Immature natural killer cell (primary cell): ENCODE data around the gene SYNJ2. TPM values are rescaled to one million over a fixed set of nuclear protein-coding genes. Genes with fewer than 3 reads are reported as not detected.

Experiments
- DNase-seq, 3 donors: peaks; one replicate each; pipeline ENCODE4 v3.0.0; 2022; ENCODE audit warnings: mixed read lengths in 1 of 3
- H3K27ac Mint-ChIP-seq, 6 donors: one replicate each; pipeline ENCODE4 v1.8.0; 2020; ENCODE audit warnings: mixed read lengths in 6 of 6, mild to moderate bottlenecking in 5 of 6, inconsistent platforms in 4 of 6, moderate library complexity in 3 of 6
- H3K27me3 Mint-ChIP-seq, 3 donors: one replicate each; pipeline ENCODE4 v1.8.0; 2020 to 2021; ENCODE audit warnings: low read depth in 3 of 3, mild to moderate bottlenecking in 3 of 3, mixed read lengths in 3 of 3, moderate library complexity in 3 of 3, inconsistent platforms in 1 of 3
- H3K36me3 Mint-ChIP-seq, 3 donors: one replicate each; pipeline ENCODE4 v1.8.0; 2020; ENCODE audit warnings: mixed read lengths in 3 of 3, inconsistent platforms in 2 of 3, mild to moderate bottlenecking in 2 of 3
- H3K4me1 Mint-ChIP-seq, 2 donors: one replicate each; pipeline ENCODE4 v1.8.0; 2020; ENCODE audit warnings: inconsistent platforms in 2 of 2, mild to moderate bottlenecking in 2 of 2, mixed read lengths in 2 of 2, moderate library complexity in 1 of 2
- H3K4me3 Mint-ChIP-seq, 5 donors: one replicate each; pipeline ENCODE4 v1.8.0; 2020; ENCODE audit warnings: mild to moderate bottlenecking in 5 of 5, mixed read lengths in 5 of 5, inconsistent platforms in 3 of 5, moderate library complexity in 3 of 5
- H3K9me3 Mint-ChIP-seq, 6 donors: one replicate each; pipeline ENCODE4 v1.8.0; 2020; ENCODE audit warnings: mild to moderate bottlenecking in 6 of 6, mixed read lengths in 6 of 6, inconsistent platforms in 4 of 6, moderate library complexity in 3 of 6
- polyA plus RNA-seq, 3 donors: library from polyadenylated mRNA; unstranded; fragments of 300-500 nt; fragmentation: Illumina TruSeq; gene quantifications; one replicate each; pipeline ENCODE4 v1.2.3, GENCODE V29; 2021

Gene SYNJ2
- polyA plus RNA-seq, 3 donors from 2014 or later = 8.7 to 22.0 (median 12.5) TPM

- peaks cover 0 to 1% (median 0%) of the 10 kb centered on the region in 3 donors for H3K27me3 Mint-ChIP-seq
- no peaks in the 10 kb centered on the region for H3K9me3 Mint-ChIP-seq
- no peak overlapping the region for H3K4me3 Mint-ChIP-seq
- H3K4me1 Mint-ChIP-seq = peaks cover 9 to 22% of the 10 kb centered on the region in 2 donors
- H3K27ac Mint-ChIP-seq = peak overlapping the region in 2 of 6 donors; percentile 13 to 32
- H3K36me3 Mint-ChIP-seq = peaks cover 11 to 51% (median 23%) of the 10 kb centered on the region in 3 donors
- DNase-seq = peak; percentile 36 to 55 (median 46)
Observed at GRCh38 chr6:158072083-158072721, 90.5 kb downstream of the SYNJ2 start.

- Mint-ChIP-seq H3K36me3 (peaks cover 9 to 57% (median 27%) of the 10 kb centered on the region in 3 donors), H3K27me3 (peaks cover 0 to 1% (median 0%) of the 10 kb centered on the region in 3 donors), H3K4me1 (peaks cover 4 to 17% of the 10 kb centered on the region in 2 donors), H3K27ac (no peak overlapping the region), H3K9me3 (no peaks in the 10 kb centered on the region), H3K4me3 (no peak overlapping the region)
- DNase-seq = no peak
Observed at GRCh38 chr6:158073776-158074175, 92.1 kb downstream of the SYNJ2 start.

GRCh38 chr6:158076548-158076947 is 94.9 kb downstream of the SYNJ2 start:
- no peak overlapping the region for H3K27ac Mint-ChIP-seq

DNA sequence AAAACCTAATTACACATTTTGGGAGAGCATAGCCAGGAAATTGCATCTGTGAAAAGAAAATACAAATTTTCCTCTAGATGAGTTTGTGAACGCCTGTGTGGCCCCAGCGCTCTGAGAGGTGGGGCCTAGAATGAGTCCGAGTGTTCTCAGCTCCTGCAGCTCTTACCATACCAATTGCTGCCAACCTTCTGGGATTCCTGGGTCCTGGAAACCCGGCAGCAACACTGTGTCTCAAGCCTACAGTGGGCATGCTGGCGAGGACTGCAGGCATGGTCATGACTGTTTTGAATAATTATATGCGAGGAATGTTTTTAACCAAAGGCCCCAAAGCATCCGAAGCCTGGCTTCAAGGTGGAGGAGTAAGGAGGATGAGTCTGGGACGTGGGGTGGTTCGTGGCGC is 96.0 kb downstream of the SYNJ2 start:
- H3K9me3 Mint-ChIP-seq = no peaks in the 10 kb centered on the region
- peaks cover 16 to 57% (median 35%) of the 10 kb centered on the region in 3 donors for H3K36me3 Mint-ChIP-seq
- no peaks in the 10 kb centered on the region for H3K4me1 Mint-ChIP-seq
- H3K27ac Mint-ChIP-seq = no peak overlapping the region
- no peak for DNase-seq
- no peak overlapping the region for H3K4me3 Mint-ChIP-seq
- H3K27me3 Mint-ChIP-seq = peaks cover 0 to 1% (median 0%) of the 10 kb centered on the region in 3 donors

More at GRCh38 chr6:158076548-158076947, 94.9 kb downstream of the SYNJ2 start:
- Mint-ChIP-seq H3K9me3 (no peaks in the 10 kb centered on the region), H3K27me3 (peaks cover 0 to 1% (median 0%) of the 10 kb centered on the region in 3 donors), H3K36me3 (peaks cover 13 to 58% (median 34%) of the 10 kb centered on the region in 3 donors), H3K4me1 (peaks cover 4 to 8% of the 10 kb centered on the region in 2 donors), H3K4me3 (no peak overlapping the region)
- DNase-seq = no peak

DNA sequence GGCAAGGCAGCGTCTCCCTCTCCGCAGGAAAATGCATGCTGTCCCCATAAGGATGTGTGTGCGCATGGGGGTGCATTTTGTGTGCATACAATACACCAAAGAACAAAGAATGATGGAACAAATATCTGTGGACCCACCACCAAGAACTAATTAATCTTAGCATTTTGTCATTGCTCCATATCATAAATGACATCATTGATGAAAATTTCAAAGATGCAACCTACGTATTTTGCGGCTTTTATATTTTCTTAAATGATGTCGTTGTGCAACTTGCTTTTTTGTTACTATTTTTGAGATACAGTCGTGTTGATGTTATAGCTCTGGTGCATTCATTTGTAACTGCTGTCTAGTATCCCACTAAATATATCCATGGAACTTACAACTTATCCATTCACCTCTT is 96.7 kb downstream of the SYNJ2 start:
- H3K36me3 Mint-ChIP-seq = peaks cover 19 to 62% (median 41%) of the 10 kb centered on the region in 3 donors
- DNase-seq = no peak
- H3K9me3 Mint-ChIP-seq = no peaks in the 10 kb centered on the region
- no peaks in the 10 kb centered on the region for H3K4me1 Mint-ChIP-seq
- no peak overlapping the region for H3K4me3 Mint-ChIP-seq
- H3K27ac Mint-ChIP-seq = no peak overlapping the region
- H3K27me3 Mint-ChIP-seq = peaks cover 0 to 1% (median 0%) of the 10 kb centered on the region in 3 donors

DNA sequence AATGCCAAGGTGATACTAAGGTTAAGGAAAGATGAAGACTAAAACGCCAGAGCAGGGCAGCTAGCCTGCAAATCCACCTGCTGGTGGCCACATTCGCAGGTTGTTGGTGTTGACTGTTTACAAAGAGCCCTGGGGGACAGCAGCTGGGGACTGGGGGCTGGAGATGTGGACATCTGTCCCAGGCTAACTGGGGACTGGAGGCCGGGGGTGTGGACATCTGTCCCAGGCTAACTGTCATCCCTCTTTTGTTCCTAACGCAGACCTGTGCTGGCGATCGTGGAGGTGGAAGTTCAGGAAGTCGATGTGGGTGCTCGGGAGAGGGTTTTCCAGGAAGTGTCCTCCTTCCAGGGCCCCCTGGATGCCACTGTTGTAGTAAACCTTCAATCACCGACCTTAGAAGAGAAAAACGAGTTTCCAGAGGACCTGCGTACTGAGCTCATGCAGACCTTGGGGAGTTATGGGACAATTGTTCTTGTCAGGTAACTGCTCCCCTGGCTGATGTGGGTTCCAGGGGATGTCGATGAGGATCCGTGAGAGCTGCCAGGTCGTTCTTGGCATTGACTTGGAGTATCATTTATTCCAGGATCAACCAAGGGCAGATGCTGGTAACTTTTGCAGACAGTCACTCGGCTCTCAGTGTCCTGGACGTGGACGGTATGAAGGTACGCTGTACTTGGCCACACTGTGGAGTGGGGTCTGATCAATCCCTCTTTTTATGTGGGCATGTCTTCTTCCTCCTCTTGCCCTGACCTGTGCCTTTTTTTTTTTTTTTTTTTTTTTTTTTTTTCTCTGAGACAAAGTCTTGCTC is 99.4 kb downstream of the SYNJ2 start:
- DNase-seq = no peak
- H3K27me3 Mint-ChIP-seq = peaks cover 0 to 4% (median 1%) of the 10 kb centered on the region in 3 donors
- no peaks in the 10 kb centered on the region for H3K9me3 Mint-ChIP-seq
- no peak overlapping the region for H3K4me3 Mint-ChIP-seq
- no peaks in the 10 kb centered on the region for H3K4me1 Mint-ChIP-seq
- peaks cover 15 to 78% (median 38%) of the 10 kb centered on the region in 3 donors for H3K36me3 Mint-ChIP-seq
- no peak overlapping the region for H3K27ac Mint-ChIP-seq

DNA sequence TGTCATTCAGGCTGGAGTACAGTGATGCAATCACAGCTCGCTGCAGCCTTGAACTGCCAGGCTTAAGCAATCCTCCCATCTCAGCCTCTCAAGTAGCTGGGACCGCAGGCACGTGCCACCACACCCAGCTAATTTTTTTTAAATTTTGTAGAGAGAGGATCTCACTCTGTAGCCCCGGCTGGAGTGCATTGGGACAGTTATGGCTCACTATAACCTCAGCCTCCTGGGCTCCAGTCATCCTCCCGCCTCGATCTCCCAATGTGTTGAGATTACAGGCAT is 99.9 kb downstream of the SYNJ2 start:
- peaks cover 0 to 4% (median 0%) of the 10 kb centered on the region in 3 donors for H3K27me3 Mint-ChIP-seq
- H3K27ac Mint-ChIP-seq = no peak overlapping the region
- H3K9me3 Mint-ChIP-seq = no peaks in the 10 kb centered on the region
- no peak for DNase-seq
- peaks cover 15 to 73% (median 33%) of the 10 kb centered on the region in 3 donors for H3K36me3 Mint-ChIP-seq
- no peak overlapping the region for H3K4me3 Mint-ChIP-seq
- H3K4me1 Mint-ChIP-seq = no peaks in the 10 kb centered on the region

GRCh38 chr6:158083455-158084325 is 102.0 kb downstream of the SYNJ2 start:
- Mint-ChIP-seq H3K27me3 (peaks cover 0 to 4% (median 0%) of the 10 kb centered on the region in 3 donors), H3K9me3 (no peaks in the 10 kb centered on the region), H3K4me1 (no peaks in the 10 kb centered on the region), H3K27ac (peak overlapping the region in 1 of 6 donors; percentile 43), H3K4me3 (no peak overlapping the region), H3K36me3 (peaks cover 24 to 71% (median 33%) of the 10 kb centered on the region in 3 donors)
- DNase-seq = no peak

GRCh38 chr6:158085261-158086053 is 103.8 kb downstream of the SYNJ2 start:
- H3K4me3 Mint-ChIP-seq = no peak overlapping the region

DNA sequence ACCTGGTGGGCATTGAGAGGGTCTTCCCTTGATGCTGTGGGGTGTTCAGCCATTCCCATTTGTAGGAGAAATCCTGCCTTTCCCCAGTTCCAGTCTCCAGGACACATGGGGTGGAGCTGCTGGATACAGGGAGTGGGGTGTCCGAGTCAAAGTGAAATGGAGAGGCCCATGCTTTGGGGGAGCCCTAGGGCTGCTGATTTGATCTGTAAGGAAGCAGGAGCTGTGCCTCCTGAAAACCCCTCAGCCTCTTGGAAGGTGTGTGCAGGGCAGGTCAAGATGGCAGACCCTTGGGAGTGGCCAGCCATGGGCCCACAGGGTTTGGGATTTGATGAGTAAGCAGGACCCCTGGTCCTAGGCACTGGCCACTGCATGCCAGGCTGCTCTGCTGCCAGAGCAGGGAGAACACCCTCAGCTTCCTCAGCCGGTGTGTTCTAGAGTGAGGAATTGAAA is 104.4 kb downstream of the SYNJ2 start:
- Mint-ChIP-seq H3K4me3 (no peak overlapping the region), H3K36me3 (peaks cover 26 to 69% (median 27%) of the 10 kb centered on the region in 3 donors), H3K27me3 (peaks cover 0 to 4% (median 1%) of the 10 kb centered on the region in 3 donors), H3K27ac (no peak overlapping the region), H3K9me3 (no peaks in the 10 kb centered on the region), H3K4me1 (no peaks in the 10 kb centered on the region)
- no peak for DNase-seq

More at GRCh38 chr6:158085261-158086053, 103.8 kb downstream of the SYNJ2 start:
- H3K27me3 Mint-ChIP-seq = peaks cover 0 to 4% (median 1%) of the 10 kb centered on the region in 3 donors
- no peak for DNase-seq
- H3K4me1 Mint-ChIP-seq = no peaks in the 10 kb centered on the region
- H3K36me3 Mint-ChIP-seq = peaks cover 31 to 75% (median 32%) of the 10 kb centered on the region in 3 donors
- no peak overlapping the region for H3K27ac Mint-ChIP-seq
- no peaks in the 10 kb centered on the region for H3K9me3 Mint-ChIP-seq

GRCh38 chr6:158086504-158087223 is 105.0 kb downstream of the SYNJ2 start:
- no peak overlapping the region for H3K4me3 Mint-ChIP-seq
- peaks cover 25 to 68% (median 26%) of the 10 kb centered on the region in 3 donors for H3K36me3 Mint-ChIP-seq
- no peaks in the 10 kb centered on the region for H3K9me3 Mint-ChIP-seq
- no peak for DNase-seq
- H3K27me3 Mint-ChIP-seq = peaks cover 0 to 4% (median 1%) of the 10 kb centered on the region in 3 donors
- no peaks in the 10 kb centered on the region for H3K4me1 Mint-ChIP-seq
- H3K27ac Mint-ChIP-seq = peak overlapping the region in 1 of 6 donors; percentile 55

GRCh38 chr6:158087224-158087867 is 105.7 kb downstream of the SYNJ2 start:
- Mint-ChIP-seq H3K27ac (peak overlapping the region in 1 of 6 donors; percentile 55), H3K9me3 (no peaks in the 10 kb centered on the region), H3K4me1 (no peaks in the 10 kb centered on the region), H3K4me3 (no peak overlapping the region), H3K36me3 (peaks cover 22 to 72% (median 22%) of the 10 kb centered on the region in 3 donors), H3K27me3 (peaks cover 0 to 4% (median 1%) of the 10 kb centered on the region in 3 donors)
- no peak for DNase-seq
